Left lung (tissue), 10 donors: ENCODE results near the gene CPE. TPM values are rescaled to one million over a fixed set of nuclear protein-coding genes. Genes with fewer than 3 reads are reported as not detected.
A peak's percentile ranks its signal among the peaks of the same experiment; 100 is the strongest.
"Not testable (repeated sequence)": the region's sequence is repeated elsewhere in the genome, so short reads cannot be mapped to it uniquely, and the experiment has no call there.

Experiments
- ATAC-seq: fragments of 200-7000 bp; cut with Tn5 transposase; one replicate; pipeline ENCODE4 v1.9.1; 2020; ENCODE audit warnings: moderate library complexity
- DNase-seq, 4 donors: peaks; one replicate each; pipeline ENCODE4 v3.0.0-alpha.2; 2013 to 2020
- H3K27ac ChIP-seq, 2 donors: fragments of 200-600 bp; sonication (generic) in 1 of 2; one replicate each; pipeline versions ENCODE4 v1.5.0 to v1.8.0; 2020 to 2021
- H3K27me3 ChIP-seq, 2 donors: fragments of 200-600 bp; sonication (generic) in 1 of 2; one replicate each; pipeline versions ENCODE4 v1.5.0 to v1.8.0; 2020 to 2021
- H3K36me3 ChIP-seq, 2 donors: fragments of 200-600 bp; sonication (generic) in 1 of 2; one replicate each; pipeline versions ENCODE4 v1.5.0 to v1.8.0; 2020 to 2021
- H3K4me1 ChIP-seq, 2 donors: fragments of 200-600 bp; one replicate each; pipeline ENCODE4 v1.8.0; 2021
- H3K4me3 ChIP-seq, 2 donors: fragments of 200-600 bp; sonication (generic) in 1 of 2; one replicate each; pipeline versions ENCODE4 v1.5.0 to v1.8.0; 2020 to 2021; ENCODE audit warnings: mild to moderate bottlenecking in 1 of 2
- H3K9me3 ChIP-seq, 2 donors: fragments of 200-600 bp; sonication (generic) in 1 of 2; one replicate each; pipeline versions ENCODE4 v1.5.0 to v1.8.0; 2020 to 2021
- intact Hi-C, 2 donors: fragments of 100-400 bp; cut with DNase I; formaldehyde crosslinking; loops; one replicate each; pipeline versions ENCODE4 v1.11.2 to v1.14.2; 2022
- polyA plus RNA-seq, 6 donors: library from polyadenylated mRNA; unstranded; fragments of 120-200 nt; gene quantifications; one replicate each; pipeline ENCODE4 v1.2.1, GENCODE V29; 2013; ENCODE audit not compliant: insufficient read length in 6 of 6
- total RNA-seq, 2 donors: library from RNA; stranded (reverse); fragmentation: NEBNext Ultra II Directional; extraction: Animal tissue kit (Norgen Biotek cat#: 25700); gene quantifications; one replicate each; pipeline ENCODE4 v1.2.1, GENCODE V29; 2021
- TF ChIP-seq, protein P1 (sequence below), 2 donors: fragments of 200-600 bp; sonication (generic) in 1 of 2; IDR thresholded peaks; one replicate each; pipeline versions ENCODE4 v1.5.0 to v1.8.0; 2021; ENCODE audit warnings: antibody characterized with exemption in 2 of 2
- donor health status: DM: no; HTN: yes; CAD: no.
- donor health status: DM: no; HTN: no; CAD: no.

The CPE gene
- total and polyA plus RNA-seq, 8 donors = 24.5 to 222 (median 161) TPM

DNA sequence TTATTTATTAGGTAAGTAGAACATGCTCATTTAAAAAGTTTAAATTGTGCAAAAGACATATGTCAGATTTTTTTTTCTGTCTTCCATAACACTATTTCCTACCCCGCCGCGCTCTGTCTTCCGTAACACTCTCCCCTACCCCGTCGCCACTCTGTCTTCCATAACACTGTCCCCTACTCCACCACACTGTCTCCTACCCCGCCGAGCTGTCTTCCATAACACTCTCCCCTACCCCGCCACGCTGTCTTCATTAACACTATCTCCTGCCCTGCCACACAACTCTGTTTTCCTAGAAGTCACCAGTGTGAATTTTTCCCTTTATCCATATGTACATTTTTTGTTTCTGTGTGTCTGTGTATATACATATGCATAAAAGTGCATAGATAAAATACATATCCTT lies 47.0 kb upstream of the CPE start:
- TF ChIP-seq, protein P1, sequence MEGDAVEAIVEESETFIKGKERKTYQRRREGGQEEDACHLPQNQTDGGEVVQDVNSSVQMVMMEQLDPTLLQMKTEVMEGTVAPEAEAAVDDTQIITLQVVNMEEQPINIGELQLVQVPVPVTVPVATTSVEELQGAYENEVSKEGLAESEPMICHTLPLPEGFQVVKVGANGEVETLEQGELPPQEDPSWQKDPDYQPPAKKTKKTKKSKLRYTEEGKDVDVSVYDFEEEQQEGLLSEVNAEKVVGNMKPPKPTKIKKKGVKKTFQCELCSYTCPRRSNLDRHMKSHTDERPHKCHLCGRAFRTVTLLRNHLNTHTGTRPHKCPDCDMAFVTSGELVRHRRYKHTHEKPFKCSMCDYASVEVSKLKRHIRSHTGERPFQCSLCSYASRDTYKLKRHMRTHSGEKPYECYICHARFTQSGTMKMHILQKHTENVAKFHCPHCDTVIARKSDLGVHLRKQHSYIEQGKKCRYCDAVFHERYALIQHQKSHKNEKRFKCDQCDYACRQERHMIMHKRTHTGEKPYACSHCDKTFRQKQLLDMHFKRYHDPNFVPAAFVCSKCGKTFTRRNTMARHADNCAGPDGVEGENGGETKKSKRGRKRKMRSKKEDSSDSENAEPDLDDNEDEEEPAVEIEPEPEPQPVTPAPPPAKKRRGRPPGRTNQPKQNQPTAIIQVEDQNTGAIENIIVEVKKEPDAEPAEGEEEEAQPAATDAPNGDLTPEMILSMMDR (IDR thresholded peaks at IDR 0.05) = no peak
- Histone ChIP-seq H3K4me1 (peaks cover 0 to 41% of the 10 kb centered on the region in 2 donors), H3K36me3 (peaks cover 0 to 40% of the 10 kb centered on the region in 2 donors), H3K27me3 (no peaks in the 10 kb centered on the region), H3K9me3 (no peaks in the 10 kb centered on the region), H3K4me3 (peak overlapping the region in 1 of 2 donors; percentile 82), H3K27ac (no peak overlapping the region)
- DNase-seq (no peak), ATAC-seq (no peak)
- intact Hi-C loops = no loop called here

DNA sequence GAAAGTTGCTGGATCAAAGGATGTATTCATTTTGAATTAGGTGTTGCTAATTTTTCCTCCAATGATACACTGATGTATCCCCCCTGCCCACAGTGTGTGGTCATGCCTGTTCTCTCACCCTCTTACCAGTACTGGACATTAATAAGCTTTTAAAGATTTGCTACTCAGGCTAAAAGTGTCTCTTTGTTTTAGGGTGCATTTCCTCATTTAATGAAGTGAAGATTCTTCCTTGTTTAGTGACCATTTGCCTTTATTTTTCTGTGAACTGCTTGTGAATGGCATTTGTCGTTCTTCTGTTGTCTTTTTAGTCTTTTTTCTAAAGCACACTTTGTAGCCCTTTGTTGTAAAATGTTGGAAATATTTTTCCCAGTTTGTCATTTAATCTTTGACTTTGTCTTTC lies 46.3 kb upstream of the CPE start:
- intact Hi-C loops = no loop called here
- TF ChIP-seq, protein P1 (IDR thresholded peaks at IDR 0.05) = no peak
- no peak overlapping the region for H3K27ac ChIP-seq

DNA sequence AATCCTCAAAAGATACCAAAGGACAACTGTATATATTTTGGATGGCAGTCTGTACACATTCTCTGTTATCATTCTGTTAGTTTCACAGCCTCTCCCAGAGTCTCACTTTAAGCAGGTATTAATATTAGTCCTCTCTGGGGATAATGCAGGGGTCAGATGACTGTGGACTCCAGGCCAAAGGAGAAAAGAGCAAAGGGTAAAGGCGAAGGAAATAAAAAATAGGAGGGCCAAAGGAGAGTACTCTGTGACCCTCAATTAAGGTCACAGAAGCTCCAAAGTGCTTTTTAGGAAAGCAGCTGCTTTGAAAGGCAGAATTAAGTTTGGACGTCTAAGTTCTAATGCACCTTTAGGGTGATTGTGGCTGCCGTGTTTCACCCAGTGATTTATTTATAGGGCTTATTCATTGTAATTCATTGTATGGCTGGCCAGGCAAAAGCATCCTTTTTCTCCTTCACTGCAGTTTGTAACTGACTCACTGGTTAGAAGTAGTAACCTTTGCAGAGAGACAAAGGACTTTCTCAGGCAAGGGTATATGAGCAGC lies 43.6 kb upstream of the CPE start:
- intact Hi-C loops = no loop called here
- TF ChIP-seq, protein P1 (IDR thresholded peaks at IDR 0.05) = no peak
- peaks cover 0 to 27% of the 10 kb centered on the region in 2 donors for H3K4me1 ChIP-seq
- H3K27ac ChIP-seq = no peak overlapping the region
- ATAC-seq (no peak), DNase-seq (no peak)
- no peaks in the 10 kb centered on the region for H3K9me3 ChIP-seq
- H3K27me3 ChIP-seq = no peaks in the 10 kb centered on the region
- H3K36me3 ChIP-seq = peaks cover 0 to 74% of the 10 kb centered on the region in 2 donors
- H3K4me3 ChIP-seq = no peak overlapping the region

More for the DNA sequence above, 46.3 kb upstream of the CPE start:
- ATAC-seq (no peak), DNase-seq (no peak)
- Histone ChIP-seq H3K36me3 (peaks cover 0 to 46% of the 10 kb centered on the region in 2 donors), H3K4me1 (peaks cover 0 to 41% of the 10 kb centered on the region in 2 donors), H3K9me3 (no peaks in the 10 kb centered on the region), H3K27me3 (no peaks in the 10 kb centered on the region), H3K4me3 (peak overlapping the region in 1 of 2 donors; percentile 82)

DNA sequence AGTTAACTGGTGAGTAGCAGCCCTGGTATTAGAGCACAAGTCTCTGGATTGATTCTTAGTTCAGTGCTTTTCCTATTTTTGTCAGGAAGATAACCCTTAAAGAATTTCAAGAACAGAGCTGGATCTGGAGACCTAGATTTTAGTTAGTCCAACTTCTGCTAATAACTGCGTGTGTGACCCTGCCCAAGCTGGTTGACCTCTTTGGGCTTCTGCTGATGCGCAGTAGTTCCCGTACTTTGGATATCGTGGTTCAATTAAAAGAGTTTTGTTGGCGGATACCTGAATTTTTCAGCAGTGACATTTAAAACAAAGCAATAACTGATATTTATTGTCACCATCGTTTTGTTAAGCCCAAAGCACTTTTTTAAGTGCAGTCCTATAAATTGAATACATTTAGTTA lies 42.1 kb upstream of the CPE start:
- TF ChIP-seq, protein P1 (IDR thresholded peaks at IDR 0.05) = no peak
- Histone ChIP-seq H3K27me3 (no peaks in the 10 kb centered on the region), H3K4me3 (no peak overlapping the region), H3K27ac (no peak overlapping the region), H3K4me1 (peaks cover 0 to 14% of the 10 kb centered on the region in 2 donors), H3K9me3 (no peaks in the 10 kb centered on the region), H3K36me3 (peaks cover 0 to 81% of the 10 kb centered on the region in 2 donors)
- ATAC-seq (no peak), DNase-seq (no peak)
- intact Hi-C loops = no loop called here

DNA sequence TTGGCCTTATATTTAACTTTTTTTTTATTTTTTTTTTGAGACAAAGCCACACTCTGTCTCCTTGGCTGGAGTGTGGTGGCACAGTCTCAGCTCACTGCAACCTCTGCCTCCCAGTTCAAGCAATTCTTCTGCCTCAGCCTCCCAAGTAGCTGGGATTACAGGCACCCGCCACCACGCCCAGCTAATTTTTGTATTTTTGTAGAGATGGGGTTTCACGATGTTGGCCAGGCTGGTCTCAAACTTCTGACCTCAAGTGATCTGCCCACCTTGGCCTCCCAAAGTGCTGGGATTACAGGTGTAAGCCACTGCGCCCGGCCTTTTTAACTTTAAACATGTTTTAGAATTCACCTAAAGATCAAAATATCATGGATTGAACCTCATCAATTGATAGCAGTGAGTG lies 36.5 kb upstream of the CPE start:
- H3K4me3 ChIP-seq, DNase-seq, H3K4me1 ChIP-seq, H3K27me3 ChIP-seq, H3K27ac ChIP-seq, H3K9me3 ChIP-seq, ATAC-seq: not testable (repeated sequence)
- intact Hi-C loops = loop anchor here in 1 of 2 donors (5.0 kb wide), 1 partner anchor 210 kb away; no protein-coding TSS in a partner anchor
- peaks cover 0 to 62% of the 10 kb centered on the region in 2 donors for H3K36me3 ChIP-seq
